Osteoblast (primary cell): Measurements from ENCODE around the gene GRIA3. TPM values are rescaled to one million over a fixed set of nuclear protein-coding genes. Genes with fewer than 3 reads are reported as not detected.

ENCODE experiments used
- DNase-seq: peaks from one replicate; pipeline ENCODE4 v3.0.0; 2011; ENCODE audit warnings: low spot score, mixed read lengths; ENCODE audit not compliant: insufficient read length; ENCODE audit errors: missing footprints
- H2AFZ ChIP-seq: 2 replicates; pipeline ENCODE4 v1.6.0; 2011; ENCODE audit warnings: mild to moderate bottlenecking, low read length
- H3K27ac ChIP-seq: 2 replicates; pipeline ENCODE4 v1.5.1; 2011; ENCODE audit warnings: mild to moderate bottlenecking, low read depth, low read length, moderate library complexity
- H3K27me3 ChIP-seq: 2 replicates; pipeline ENCODE4 v1.6.0; 2012; ENCODE audit warnings: mild to moderate bottlenecking, control low read depth, inconsistent platforms, low read length, moderate library complexity; ENCODE audit not compliant: insufficient read depth
- H3K36me3 ChIP-seq: 2 replicates; pipeline ENCODE4 v1.5.1; 2011; ENCODE audit warnings: mild to moderate bottlenecking, low read length, control low read depth, moderate library complexity; ENCODE audit not compliant: insufficient read depth
- H3K4me1 ChIP-seq: 2 replicates; pipeline ENCODE4 v1.5.1; 2011; ENCODE audit warnings: mild to moderate bottlenecking, low read length, control low read depth, moderate library complexity; ENCODE audit not compliant: insufficient read depth
- H3K4me2 ChIP-seq: 2 replicates; pipeline ENCODE4 v1.6.0; 2011; ENCODE audit warnings: mild to moderate bottlenecking, low read length; ENCODE audit not compliant: insufficient read depth
- H3K4me3 ChIP-seq: fragments of 200-600 bp; sonication (generic); 3 replicates; pipeline ENCODE4 v1.5.1; 2012; ENCODE audit warnings: mild to moderate bottlenecking, low read length, inconsistent platforms; ENCODE audit not compliant: insufficient read depth
- H3K79me2 ChIP-seq: 2 replicates; pipeline ENCODE4 v1.6.0; 2012; ENCODE audit warnings: mild to moderate bottlenecking, low read length, control low read depth, inconsistent platforms; ENCODE audit not compliant: insufficient read depth
- H3K9me3 ChIP-seq: 2 replicates; pipeline ENCODE4 v1.5.1; 2011; ENCODE audit warnings: low read depth, low read length, control low read depth
- H4K20me1 ChIP-seq: 2 replicates; pipeline ENCODE4 v1.6.0; 2012; ENCODE audit warnings: mild to moderate bottlenecking, low read length, control low read depth; ENCODE audit not compliant: insufficient read depth
- CTCF ChIP-seq: IDR thresholded peaks from 2 replicates; pipeline ENCODE4 v1.5.1; 2011; ENCODE audit warnings: mild to moderate bottlenecking, low read depth, low read length, moderate library complexity; ENCODE audit errors: extremely low read depth
- total RNA-seq: library from RNA; depleted of rRNA; stranded (reverse); fragments of >200 nt; gene quantifications from 2 replicates; pipeline ENCODE4 v1.2.3, GENCODE V29; 2012

The GRIA3 gene
- total RNA-seq, 1 donor, result 3.3 TPM

GRCh38 chrX:123263747-123264146 lies 79.7 kb downstream of the GRIA3 start:
- Histone ChIP-seq H3K36me3 (no peaks in the 10 kb centered on the region), H3K27ac (no peak overlapping the region), H2AFZ (no peak overlapping the region), H4K20me1 (no peaks in the 10 kb centered on the region), H3K27me3 (no peaks in the 10 kb centered on the region), H3K79me2 (no peaks in the 10 kb centered on the region), H3K9me3 (no peaks in the 10 kb centered on the region), H3K4me2 (no peak overlapping the region), H3K4me3 (no peak overlapping the region), H3K4me1 (peaks cover 4% of the 10 kb centered on the region)
- DNase-seq, result no peak
- TF ChIP-seq CTCF, result no peak

- peak overlapping the region; percentile 3 for H3K4me2 ChIP-seq
- H3K79me2 ChIP-seq, result no peaks in the 10 kb centered on the region
- no peak overlapping the region for H3K27ac ChIP-seq
- no peaks in the 10 kb centered on the region for H3K9me3 ChIP-seq
- H3K4me1 ChIP-seq, result peaks cover 4% of the 10 kb centered on the region
- TF ChIP-seq CTCF, result no peak
- no peak overlapping the region for H2AFZ ChIP-seq
- H4K20me1 ChIP-seq, result no peaks in the 10 kb centered on the region
- H3K36me3 ChIP-seq, result no peaks in the 10 kb centered on the region
- no peak overlapping the region for H3K4me3 ChIP-seq
- no peak for DNase-seq
- H3K27me3 ChIP-seq, result no peaks in the 10 kb centered on the region
These were observed 83.1 kb downstream of the GRIA3 start for GRCh38 chrX:123267220-123267619.

- Histone ChIP-seq H3K79me2 (no peaks in the 10 kb centered on the region), H3K27me3 (no peaks in the 10 kb centered on the region), H2AFZ (no peak overlapping the region), H3K36me3 (no peaks in the 10 kb centered on the region), H3K4me1 (peaks cover 4% of the 10 kb centered on the region), H3K4me2 (no peak overlapping the region), H3K27ac (no peak overlapping the region), H3K9me3 (no peaks in the 10 kb centered on the region), H4K20me1 (no peaks in the 10 kb centered on the region), H3K4me3 (no peak overlapping the region)
- TF ChIP-seq CTCF, result no peak
- no peak for DNase-seq
These were observed 87.8 kb downstream of the GRIA3 start for GRCh38 chrX:123271902-123272301.

- no peak for DNase-seq
- Histone ChIP-seq H3K9me3 (no peaks in the 10 kb centered on the region), H3K4me3 (no peak overlapping the region), H3K79me2 (no peaks in the 10 kb centered on the region), H3K4me1 (peaks cover under 1% of the 10 kb centered on the region), H2AFZ (no peak overlapping the region), H4K20me1 (no peaks in the 10 kb centered on the region), H3K4me2 (no peak overlapping the region), H3K36me3 (no peaks in the 10 kb centered on the region), H3K27ac (no peak overlapping the region), H3K27me3 (no peaks in the 10 kb centered on the region)
- TF ChIP-seq CTCF, result no peak
These were observed 88.6 kb downstream of the GRIA3 start for GRCh38 chrX:123272630-123273029.
